ENCODE measurements around the gene CBX4. TPM values are rescaled to one million over a fixed set of nuclear protein-coding genes. Genes with fewer than 3 reads are reported as not detected.
A peak's percentile ranks its signal among the peaks of the same experiment; 100 is the strongest.

Gene CBX4
- total and polyA plus RNA-seq, 2 of the 13 experiments (the other 11 are each of a cell fraction or from before 2014, with no cell fraction given): 25.8 to 50.8 TPM

DNA sequence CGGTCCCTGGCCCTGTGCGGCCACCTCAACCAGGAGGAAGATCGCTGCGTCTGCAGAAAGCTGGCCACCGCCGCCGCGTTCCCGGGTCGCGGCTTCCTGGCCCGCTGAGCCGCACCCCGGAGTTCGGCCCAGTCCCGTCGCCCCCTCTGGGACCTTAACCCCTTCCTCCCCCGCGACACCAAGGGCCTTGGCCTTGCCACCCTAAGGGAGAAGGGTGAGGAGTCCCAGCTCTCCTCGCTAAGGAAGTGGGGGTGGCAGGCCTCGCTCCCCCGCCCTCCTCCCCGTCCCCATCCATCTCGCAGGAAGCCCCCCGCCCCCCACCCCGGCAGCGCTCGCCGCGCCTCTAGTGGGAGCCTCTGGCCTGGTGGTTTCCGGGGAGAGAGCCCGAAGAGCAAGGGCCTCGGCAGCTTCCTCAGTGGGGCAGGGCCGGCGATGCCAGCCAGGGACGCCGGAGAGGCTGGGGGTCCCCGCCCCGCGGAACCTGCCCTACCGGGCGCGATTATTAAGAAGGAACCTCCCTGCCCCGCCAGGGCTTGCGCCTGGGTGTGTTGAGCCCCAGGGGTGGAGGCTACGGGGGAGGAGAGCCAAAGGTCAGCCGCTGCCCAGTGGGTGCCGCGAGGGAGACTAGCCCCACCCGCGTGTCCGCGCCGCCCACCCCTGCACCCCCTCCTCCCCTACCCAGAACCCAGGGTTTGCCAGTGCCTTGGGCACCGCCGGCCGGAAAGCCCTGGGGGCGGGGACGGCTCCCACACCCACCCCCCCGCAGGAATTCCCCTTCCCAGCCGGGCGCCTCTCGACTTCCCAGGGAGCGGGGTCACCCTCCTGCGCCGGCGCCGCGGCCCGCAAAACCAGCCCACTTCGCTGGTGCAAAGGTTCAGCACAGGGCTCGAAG is 6.8 kb downstream of the CBX4 start (continued):
- 0 out of 2 replicates have a peak, but pooled peaks have one; percentile 19 for TF ChIP-seq HES4 (CRISPR knock-in tag; IDR thresholded peaks at IDR 0.05; ENCODE audit: borderline replicate concordance)
- 0 out of 2 replicates have a peak, but pooled peaks have one; percentile 64 for TF ChIP-seq ISX (CRISPR knock-in tag; conservative IDR thresholded peaks at IDR 0.05)
- TF ChIP-seq NFE2L2 (IDR thresholded peaks at IDR 0.05; ENCODE audit: low read length): no peak
- TF ChIP-seq, protein P1, sequence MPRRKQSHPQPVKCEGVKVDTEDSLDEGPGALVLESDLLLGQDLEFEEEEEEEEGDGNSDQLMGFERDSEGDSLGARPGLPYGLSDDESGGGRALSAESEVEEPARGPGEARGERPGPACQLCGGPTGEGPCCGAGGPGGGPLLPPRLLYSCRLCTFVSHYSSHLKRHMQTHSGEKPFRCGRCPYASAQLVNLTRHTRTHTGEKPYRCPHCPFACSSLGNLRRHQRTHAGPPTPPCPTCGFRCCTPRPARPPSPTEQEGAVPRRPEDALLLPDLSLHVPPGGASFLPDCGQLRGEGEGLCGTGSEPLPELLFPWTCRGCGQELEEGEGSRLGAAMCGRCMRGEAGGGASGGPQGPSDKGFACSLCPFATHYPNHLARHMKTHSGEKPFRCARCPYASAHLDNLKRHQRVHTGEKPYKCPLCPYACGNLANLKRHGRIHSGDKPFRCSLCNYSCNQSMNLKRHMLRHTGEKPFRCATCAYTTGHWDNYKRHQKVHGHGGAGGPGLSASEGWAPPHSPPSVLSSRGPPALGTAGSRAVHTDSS (CRISPR knock-in tag; conservative IDR thresholded peaks at IDR 0.05): no peak
- no peak; the same call in 1 of the 2 replicates for TF ChIP-seq ZMAT3 (CRISPR knock-in tag; conservative IDR thresholded peaks at IDR 0.05)
- TF ChIP-seq PREB (CRISPR knock-in tag; IDR thresholded peaks at IDR 0.05): no peak
- peak; percentile 24; the same call in 1 of the 2 replicates for TF ChIP-seq TAF1 (CRISPR knock-in tag; IDR thresholded peaks at IDR 0.05)
- no peak; the same call in 1 of the 2 replicates for TF ChIP-seq RERE (CRISPR knock-in tag; IDR thresholded peaks at IDR 0.05; ENCODE audit: low read depth)
- peak; percentile 81 for TF ChIP-seq BRD4 (CRISPR knock-in tag; IDR thresholded peaks at IDR 0.05)
- TF ChIP-seq ZNF30 (CRISPR knock-in tag; IDR thresholded peaks at IDR 0.05): no peak
- TF ChIP-seq, protein P2, sequence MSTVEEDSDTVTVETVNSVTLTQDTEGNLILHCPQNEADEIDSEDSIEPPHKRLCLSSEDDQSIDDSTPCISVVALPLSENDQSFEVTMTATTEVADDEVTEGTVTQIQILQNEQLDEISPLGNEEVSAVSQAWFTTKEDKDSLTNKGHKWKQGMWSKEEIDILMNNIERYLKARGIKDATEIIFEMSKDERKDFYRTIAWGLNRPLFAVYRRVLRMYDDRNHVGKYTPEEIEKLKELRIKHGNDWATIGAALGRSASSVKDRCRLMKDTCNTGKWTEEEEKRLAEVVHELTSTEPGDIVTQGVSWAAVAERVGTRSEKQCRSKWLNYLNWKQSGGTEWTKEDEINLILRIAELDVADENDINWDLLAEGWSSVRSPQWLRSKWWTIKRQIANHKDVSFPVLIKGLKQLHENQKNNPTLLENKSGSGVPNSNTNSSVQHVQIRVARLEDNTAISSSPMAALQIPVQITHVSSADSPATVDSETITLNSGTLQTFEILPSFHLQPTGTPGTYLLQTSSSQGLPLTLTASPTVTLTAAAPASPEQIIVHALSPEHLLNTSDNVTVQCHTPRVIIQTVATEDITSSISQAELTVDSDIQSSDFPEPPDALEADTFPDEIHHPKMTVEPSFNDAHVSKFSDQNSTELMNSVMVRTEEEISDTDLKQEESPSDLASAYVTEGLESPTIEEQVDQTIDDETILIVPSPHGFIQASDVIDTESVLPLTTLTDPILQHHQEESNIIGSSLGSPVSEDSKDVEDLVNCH (CRISPR knock-in tag; IDR thresholded peaks at IDR 0.05): no peak
- no peak; the same call in 1 of the 2 replicates for TF ChIP-seq HMG20B (CRISPR knock-in tag; conservative IDR thresholded peaks at IDR 0.05)
- TF ChIP-seq SUZ12 (IDR thresholded peaks at IDR 0.05; ENCODE audit: low read depth, low read length): no peak
- no peak for TF ChIP-seq ZNF17 (CRISPR knock-in tag; IDR thresholded peaks at IDR 0.05)
- TF ChIP-seq SP1 (IDR thresholded peaks at IDR 0.05): no peak
- TF ChIP-seq SP1 (CRISPR knock-in tag; IDR thresholded peaks at IDR 0.05): no peak
- no peak for TF ChIP-seq MEF2D (CRISPR knock-in tag; IDR thresholded peaks at IDR 0.05)
- TF ChIP-seq ZNF589 (CRISPR knock-in tag; conservative IDR thresholded peaks at IDR 0.05): peak; percentile 75; the same call in 1 of the 2 replicates
- peak; percentile 34; the same call in 1 of the 2 replicates for TF ChIP-seq MAFF (IDR thresholded peaks at IDR 0.05; ENCODE audit: low read depth, low read length)
- TF ChIP-seq MBD4 (IDR thresholded peaks at IDR 0.05; ENCODE audit: borderline replicate concordance, low read length): no peak
